GM19099 (cell line): ENCODE measurements around the gene SDHC.

ENCODE experiments used
- POLR2A ChIP-seq: IDR thresholded peaks from 3 replicates; pipeline ENCODE4 v1.6.1; 2011; ENCODE audit warnings: low read depth; ENCODE audit not compliant: insufficient read length; ENCODE audit errors: extremely low read depth

The SDHC gene

DNA sequence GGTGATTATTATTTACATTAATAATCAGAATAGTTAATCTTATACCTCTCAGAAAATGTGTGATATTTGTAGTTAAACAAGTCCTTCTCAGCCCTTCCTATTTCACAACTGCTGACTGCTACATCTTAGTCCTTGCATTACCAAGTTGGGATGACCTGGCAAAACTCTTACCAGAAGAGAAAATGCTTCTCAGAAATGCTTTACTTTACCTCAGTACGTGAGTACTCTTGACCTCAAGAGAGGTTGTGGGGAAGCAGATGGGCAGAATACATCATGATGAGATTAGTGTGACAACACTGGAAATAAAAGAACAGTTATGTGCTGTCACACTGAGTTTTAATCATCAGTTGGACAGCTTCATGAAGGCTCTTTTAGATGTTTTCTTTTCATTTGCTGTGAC lies 37.3 kb downstream of the SDHC start:
- TF ChIP-seq POLR2A = no peak

DNA sequence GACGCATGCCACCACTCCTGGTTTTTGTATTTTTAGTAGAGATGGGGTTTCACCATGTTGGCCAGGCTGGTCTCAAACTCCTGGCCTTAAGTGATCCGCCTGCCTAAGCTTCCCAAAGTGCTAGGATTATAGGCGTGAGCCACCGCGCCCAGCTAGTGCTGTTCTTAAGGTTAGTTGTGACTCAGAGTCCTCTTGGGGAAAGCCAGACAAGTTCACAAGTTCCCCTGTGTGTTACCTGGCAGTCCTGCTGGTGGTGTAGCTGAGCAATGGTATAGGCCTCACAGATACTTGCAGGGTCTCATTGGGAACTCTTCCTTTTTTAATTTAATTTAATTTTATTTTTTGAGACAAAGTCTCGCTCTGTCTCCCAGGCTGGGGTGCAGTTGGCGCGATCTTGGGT lies 42.9 kb downstream of the SDHC start:
- TF ChIP-seq POLR2A = no peak

DNA sequence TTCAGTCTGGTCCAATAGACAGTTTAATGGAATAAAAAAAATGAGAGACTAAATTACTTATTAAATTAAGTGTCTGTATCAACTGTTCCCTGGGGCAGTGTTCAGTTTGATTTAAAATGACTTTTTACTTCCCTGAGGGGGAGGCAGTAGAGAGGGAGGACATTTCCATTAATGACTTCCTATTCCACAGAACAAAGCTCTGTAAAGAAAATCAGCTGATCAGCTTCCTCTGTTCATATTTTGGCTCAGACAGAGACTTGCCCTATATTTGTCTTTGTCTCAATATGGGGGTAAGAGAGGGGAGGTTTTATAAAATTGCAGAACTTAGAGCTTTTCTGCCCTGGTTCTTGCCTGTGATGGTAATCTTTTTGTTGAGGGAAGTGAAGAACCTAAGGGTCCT lies 45.1 kb downstream of the SDHC start:
- TF ChIP-seq POLR2A = no peak

DNA sequence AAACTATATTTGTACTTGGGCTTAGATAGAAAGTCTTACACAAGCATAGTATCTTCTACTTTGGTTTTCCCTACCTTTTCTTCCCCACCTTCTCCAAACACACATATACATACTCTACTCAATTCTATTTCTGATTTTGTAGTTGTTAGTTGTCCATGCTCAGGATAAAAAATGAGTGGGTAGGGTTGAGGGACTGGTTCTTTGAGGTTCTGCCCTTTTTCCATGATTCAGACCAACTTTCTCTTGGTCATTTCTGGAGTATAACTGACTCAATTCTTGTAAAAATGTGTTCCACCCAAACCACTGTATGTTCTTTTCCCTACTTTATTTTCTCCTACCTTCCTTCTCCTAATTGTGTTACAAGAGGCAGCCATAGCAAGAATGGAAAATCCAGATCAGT lies 50.2 kb downstream of the SDHC start:
- TF ChIP-seq POLR2A = no peak

GRCh38 chr1:161365207-161365606 lies 51.0 kb downstream of the SDHC start:
- no peak for TF ChIP-seq POLR2A

GRCh38 chr1:161367684-161368400 lies 53.7 kb downstream of the SDHC start, which contains the start of gene CFAP126:
Gene CFAP126 (minus strand): TSS chr1:161367876. CDS start chr1:161367868, 8 bp downstream.
- no peak for TF ChIP-seq POLR2A

GRCh38 chr1:161373442-161373841 lies 59.3 kb downstream of the SDHC start:
- no peak for TF ChIP-seq POLR2A

DNA sequence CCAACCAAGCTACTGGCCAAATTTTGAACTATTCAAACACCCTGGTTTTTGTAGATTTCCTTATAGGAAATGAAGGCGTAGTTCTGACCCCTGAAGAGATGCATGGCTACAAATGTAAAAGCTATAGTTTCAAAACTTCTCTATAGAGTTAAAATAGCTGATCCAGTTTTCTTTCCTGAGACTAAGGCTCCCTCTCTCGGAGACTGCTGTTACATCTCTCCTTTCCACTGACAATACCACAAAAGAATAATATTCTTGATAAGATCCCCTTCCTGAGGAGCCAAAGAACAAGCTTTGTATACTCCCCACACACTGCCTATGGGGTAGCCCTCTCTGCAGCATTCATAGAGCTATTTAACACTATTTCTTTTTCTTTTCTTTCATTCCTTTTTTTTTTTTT lies 60.2 kb downstream of the SDHC start:
- no peak for TF ChIP-seq POLR2A

GRCh38 chr1:161378014-161378413 lies 63.8 kb downstream of the SDHC start:
- TF ChIP-seq POLR2A = no peak

DNA sequence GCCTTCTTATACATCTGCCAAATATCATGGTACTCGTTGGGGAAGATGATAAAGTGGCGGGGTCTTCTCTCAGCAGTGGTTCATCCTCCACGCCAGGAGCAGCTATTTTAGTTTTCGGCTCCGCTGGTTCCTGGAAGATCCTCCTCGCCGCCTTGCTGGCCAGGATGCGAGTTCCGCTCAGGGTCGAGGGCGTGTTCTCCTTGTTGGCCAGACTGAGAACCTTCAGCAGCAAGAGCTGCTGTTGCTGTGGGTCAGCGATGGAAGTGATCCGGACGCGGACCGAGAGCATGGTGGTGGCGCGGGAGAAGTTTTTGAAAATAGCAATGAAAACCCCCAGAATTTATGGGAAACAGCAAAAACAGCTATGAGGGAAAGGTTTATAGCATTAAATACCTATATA lies 64.9 kb downstream of the SDHC start:
- peak; percentile 60 for TF ChIP-seq POLR2A

GRCh38 chr1:161381707-161382106 lies 67.5 kb downstream of the SDHC start:
- no peak for TF ChIP-seq POLR2A

- no peak for TF ChIP-seq POLR2A
These were observed 68.2 kb downstream of the SDHC start for GRCh38 chr1:161382214-161383019.

DNA sequence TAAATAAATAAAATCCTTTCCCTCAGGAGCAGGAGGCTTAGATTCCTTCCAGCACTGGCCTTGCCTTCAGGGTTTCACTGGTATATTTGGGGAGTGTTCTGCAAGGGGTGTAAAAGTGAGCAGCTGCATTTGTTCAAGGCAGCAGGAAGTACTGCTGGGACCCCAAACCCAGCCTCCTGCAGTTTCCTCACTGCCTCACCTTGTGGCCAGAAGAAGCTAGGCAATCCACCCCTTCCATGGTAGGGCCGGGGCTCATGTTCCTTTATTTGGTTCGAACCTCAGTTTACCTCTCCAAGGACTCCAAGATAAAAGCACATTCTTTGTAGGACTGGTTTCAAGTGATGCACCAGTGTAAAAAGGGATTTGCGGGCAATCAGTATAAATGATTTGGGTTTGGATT lies 74.5 kb downstream of the SDHC start:
- no peak for TF ChIP-seq POLR2A

GRCh38 chr1:161389691-161390558 lies 75.7 kb downstream of the SDHC start:
- TF ChIP-seq POLR2A = peak; percentile 58

DNA sequence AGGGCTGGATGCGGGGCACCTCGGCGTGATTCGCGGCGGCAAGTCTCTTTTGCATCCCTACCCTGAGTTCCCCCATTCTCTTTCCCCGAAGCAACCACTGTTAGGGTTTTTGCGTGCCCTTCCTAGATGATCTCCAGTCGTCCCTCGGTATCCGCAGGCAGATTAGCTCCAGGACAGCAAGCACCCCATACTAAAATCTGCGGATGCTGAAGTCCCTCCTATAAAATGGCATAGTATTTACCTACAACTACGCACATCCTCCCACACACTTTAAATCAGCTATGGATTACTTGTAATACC lies 76.3 kb downstream of the SDHC start:
- no peak for TF ChIP-seq POLR2A
